Ishikawa (cell line): ENCODE measurements around the gene SRSF1.

Experiments
- CEBPB ChIP-seq: IDR thresholded peaks from 2 replicates; pipeline ENCODE4 v1.6.1; 2012
- CREB1 ChIP-seq: IDR thresholded peaks from 2 replicates; pipeline ENCODE4 v1.6.1; 2012; ENCODE audit warnings: low read depth
- EGR1 ChIP-seq: IDR thresholded peaks from 2 replicates; pipeline ENCODE4 v1.6.1; 2012
- EP300 ChIP-seq: IDR thresholded peaks from 2 replicates; pipeline ENCODE4 v1.6.1; 2012; ENCODE audit warnings: borderline replicate concordance
- FOXM1 ChIP-seq: IDR thresholded peaks from 2 replicates; pipeline ENCODE4 v1.6.1; 2012; ENCODE audit warnings: low read depth, borderline replicate concordance
- NFIC ChIP-seq: IDR thresholded peaks from 2 replicates; pipeline ENCODE4 v1.6.1; 2012
- RAD21 ChIP-seq: IDR thresholded peaks from 2 replicates; pipeline ENCODE4 v1.6.1; 2012; ENCODE audit warnings: low read depth
- TAF1 ChIP-seq: IDR thresholded peaks from 2 replicates; pipeline ENCODE4 v1.6.1; 2012; ENCODE audit warnings: low read depth, mild to moderate bottlenecking
- TEAD4 ChIP-seq: IDR thresholded peaks from 2 replicates; pipeline ENCODE4 v1.6.1; 2012
- YY1 ChIP-seq: IDR thresholded peaks from 2 replicates; pipeline ENCODE4 v1.6.1; 2012; ENCODE audit warnings: low read depth
- ZBTB7A ChIP-seq: IDR thresholded peaks from 2 replicates; pipeline ENCODE4 v1.6.1; 2012; ENCODE audit warnings: low read depth
- TF ChIP-seq, protein P1 (sequence below): IDR thresholded peaks from 2 replicates; pipeline ENCODE4 v1.6.1; 2012
- TF ChIP-seq, protein P2 (sequence below): IDR thresholded peaks from 2 replicates; pipeline ENCODE4 v1.6.1; 2012; ENCODE audit warnings: low read depth, mild to moderate bottlenecking
- TF ChIP-seq, protein P3 (sequence below): IDR thresholded peaks from 2 replicates; pipeline ENCODE4 v1.6.1; 2012

DNA sequence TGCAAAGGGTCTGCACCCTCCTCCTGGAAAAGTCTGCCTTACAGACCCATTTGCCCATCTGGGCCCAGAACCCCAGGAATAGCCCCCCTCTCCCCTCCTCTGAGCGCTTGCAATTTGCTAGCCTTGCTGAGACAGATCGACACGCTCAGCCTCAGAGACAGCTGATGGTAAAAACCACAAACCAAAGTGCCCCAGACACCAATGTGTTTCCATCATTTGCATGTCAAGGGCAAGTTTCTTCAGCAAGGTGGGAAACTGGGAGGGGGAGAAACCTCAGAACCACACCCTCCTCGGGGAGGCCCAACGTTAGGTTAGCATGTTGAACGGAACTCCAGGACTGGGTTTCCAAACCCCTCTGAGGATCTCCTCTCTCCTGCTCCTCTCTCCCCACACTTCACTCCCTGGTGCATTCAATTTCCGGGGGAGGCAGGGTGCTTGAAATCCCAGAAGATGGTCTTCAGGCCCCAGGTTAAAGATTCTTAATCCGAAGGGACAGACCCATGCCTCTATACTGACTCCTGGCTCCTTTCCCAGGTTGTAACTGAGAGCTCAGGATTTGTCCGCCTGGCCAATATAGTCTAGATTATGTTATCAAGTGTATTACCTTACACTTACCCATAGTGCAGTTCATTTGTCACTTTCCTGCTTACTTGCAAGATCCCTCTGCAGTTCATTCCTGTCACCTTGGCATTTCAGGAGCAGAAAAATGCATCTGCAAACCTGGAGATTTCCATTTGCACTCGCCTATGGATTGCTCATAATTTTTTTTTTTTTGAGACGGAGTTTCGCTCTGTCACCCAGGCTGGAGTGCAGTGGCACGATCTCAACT is 50.5 kb downstream of the SRSF1 start:
- TF ChIP-seq CEBPB, result no peak
- TF ChIP-seq YY1, result no peak
- TF ChIP-seq ZBTB7A, result peak; percentile 13; the same call in 1 of the 2 replicates
- TF ChIP-seq RAD21, result no peak
- TF ChIP-seq, protein P1, sequence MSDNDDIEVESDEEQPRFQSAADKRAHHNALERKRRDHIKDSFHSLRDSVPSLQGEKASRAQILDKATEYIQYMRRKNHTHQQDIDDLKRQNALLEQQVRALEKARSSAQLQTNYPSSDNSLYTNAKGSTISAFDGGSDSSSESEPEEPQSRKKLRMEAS, result no peak
- TF ChIP-seq FOXM1, result no peak
- no peak for TF ChIP-seq EP300
- TF ChIP-seq EGR1, result no peak
- no peak for TF ChIP-seq TAF1
- no peak; the same call in 1 of the 2 replicates for TF ChIP-seq NFIC
- TF ChIP-seq CREB1, result no peak
- TF ChIP-seq, protein P2, sequence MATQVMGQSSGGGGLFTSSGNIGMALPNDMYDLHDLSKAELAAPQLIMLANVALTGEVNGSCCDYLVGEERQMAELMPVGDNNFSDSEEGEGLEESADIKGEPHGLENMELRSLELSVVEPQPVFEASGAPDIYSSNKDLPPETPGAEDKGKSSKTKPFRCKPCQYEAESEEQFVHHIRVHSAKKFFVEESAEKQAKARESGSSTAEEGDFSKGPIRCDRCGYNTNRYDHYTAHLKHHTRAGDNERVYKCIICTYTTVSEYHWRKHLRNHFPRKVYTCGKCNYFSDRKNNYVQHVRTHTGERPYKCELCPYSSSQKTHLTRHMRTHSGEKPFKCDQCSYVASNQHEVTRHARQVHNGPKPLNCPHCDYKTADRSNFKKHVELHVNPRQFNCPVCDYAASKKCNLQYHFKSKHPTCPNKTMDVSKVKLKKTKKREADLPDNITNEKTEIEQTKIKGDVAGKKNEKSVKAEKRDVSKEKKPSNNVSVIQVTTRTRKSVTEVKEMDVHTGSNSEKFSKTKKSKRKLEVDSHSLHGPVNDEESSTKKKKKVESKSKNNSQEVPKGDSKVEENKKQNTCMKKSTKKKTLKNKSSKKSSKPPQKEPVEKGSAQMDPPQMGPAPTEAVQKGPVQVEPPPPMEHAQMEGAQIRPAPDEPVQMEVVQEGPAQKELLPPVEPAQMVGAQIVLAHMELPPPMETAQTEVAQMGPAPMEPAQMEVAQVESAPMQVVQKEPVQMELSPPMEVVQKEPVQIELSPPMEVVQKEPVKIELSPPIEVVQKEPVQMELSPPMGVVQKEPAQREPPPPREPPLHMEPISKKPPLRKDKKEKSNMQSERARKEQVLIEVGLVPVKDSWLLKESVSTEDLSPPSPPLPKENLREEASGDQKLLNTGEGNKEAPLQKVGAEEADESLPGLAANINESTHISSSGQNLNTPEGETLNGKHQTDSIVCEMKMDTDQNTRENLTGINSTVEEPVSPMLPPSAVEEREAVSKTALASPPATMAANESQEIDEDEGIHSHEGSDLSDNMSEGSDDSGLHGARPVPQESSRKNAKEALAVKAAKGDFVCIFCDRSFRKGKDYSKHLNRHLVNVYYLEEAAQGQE, result no peak
- TF ChIP-seq, protein P3, sequence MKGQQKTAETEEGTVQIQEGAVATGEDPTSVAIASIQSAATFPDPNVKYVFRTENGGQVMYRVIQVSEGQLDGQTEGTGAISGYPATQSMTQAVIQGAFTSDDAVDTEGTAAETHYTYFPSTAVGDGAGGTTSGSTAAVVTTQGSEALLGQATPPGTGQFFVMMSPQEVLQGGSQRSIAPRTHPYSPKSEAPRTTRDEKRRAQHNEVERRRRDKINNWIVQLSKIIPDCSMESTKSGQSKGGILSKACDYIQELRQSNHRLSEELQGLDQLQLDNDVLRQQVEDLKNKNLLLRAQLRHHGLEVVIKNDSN, result no peak
- no peak for TF ChIP-seq TEAD4
